Hepatic stellate cell (primary cell): ENCODE data around the gene GLI3.
"Not testable (repeated sequence)": the region's sequence is repeated elsewhere in the genome, so short reads cannot be mapped to it uniquely, and the experiment has no call there.

Source experiments
- DNase-seq: peaks from one replicate; pipeline ENCODE4 v3.0.0; 2011; ENCODE audit warnings: low spot score

GLI3 gene

DNA sequence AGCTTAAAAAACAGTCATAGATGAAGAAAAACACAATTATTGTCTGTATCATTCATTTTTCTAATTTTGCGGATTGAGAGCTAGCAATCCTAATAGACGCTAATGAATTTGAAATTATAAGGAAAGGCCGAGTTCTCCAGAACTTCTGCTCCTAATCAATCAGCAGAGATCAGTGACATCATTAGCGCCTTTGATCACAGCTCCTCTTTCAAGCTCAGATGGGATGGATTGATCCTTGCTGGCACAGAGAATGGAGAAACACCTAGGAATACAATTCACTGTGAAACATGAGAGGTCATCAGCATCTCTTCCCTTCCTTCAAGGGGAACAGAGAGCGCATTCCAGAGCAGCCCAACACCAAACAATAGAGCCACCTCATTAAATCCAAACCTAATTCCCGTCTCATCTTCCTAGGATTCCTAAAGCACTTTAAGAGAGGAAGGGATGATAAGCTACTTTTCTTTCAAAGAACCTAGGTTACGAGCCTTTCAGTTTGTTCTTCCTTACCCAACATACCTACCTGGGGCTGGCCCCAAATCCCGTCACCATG lies 24.4 kb downstream of the GLI3 start:
- DNase-seq = no peak

DNA sequence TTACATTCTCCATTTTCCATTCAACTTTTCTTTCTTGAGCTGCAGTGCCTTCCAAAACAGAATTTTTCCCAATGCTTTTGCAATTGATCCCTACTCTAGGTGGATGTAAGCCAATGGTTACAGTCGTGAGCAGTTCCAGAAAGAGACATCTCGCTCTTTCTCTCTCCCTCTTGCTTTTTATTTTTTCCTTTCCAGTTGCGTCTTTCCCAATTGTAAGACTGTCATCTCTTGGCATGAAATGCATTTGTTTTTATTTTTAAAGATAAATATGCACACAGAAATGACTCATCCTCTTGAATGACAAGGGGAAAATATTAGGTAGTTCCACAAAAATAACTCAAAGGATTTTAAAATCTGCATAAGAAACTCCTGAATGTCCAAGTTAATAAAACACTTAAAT lies 25.1 kb downstream of the GLI3 start:
- DNase-seq = no peak

DNA sequence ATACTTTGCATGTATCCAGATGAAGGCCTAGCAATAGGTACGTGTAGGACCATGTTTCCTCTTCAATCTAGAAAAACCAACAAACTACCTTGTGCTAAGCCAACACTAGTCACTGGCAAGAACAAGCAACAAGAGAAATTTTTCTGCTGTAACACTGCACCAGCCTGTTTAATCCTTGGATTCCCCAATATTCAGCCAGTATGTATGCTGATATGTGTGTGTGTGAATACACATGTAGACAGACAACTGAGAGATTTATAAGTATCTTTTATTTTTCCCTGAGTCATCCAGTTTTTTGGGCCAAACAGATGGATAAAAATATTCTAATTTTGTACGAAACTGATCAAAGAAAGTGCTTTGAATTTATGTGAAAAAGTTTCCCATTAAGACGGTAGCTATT lies 26.2 kb downstream of the GLI3 start:
- DNase-seq = no peak

DNA sequence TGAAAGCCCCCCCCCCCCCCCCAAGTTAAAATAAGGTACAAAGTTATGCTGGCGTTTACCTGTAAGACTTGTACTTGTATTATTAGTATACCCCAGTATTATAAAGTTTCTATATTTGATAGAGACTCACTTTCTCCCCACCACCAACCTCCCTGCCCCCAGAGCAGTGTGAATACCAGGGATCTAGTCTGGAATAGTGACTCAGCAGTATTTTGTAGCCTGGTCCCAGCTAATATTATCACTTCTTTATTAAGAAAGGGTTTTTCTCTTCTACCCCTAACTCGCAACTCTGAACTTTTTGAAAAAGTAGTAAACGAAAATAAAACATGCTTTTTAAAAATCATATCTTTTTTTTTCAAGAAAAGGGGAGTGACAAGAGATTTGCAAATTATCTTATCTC lies 26.7 kb downstream of the GLI3 start:
- DNase-seq = no peak

DNA sequence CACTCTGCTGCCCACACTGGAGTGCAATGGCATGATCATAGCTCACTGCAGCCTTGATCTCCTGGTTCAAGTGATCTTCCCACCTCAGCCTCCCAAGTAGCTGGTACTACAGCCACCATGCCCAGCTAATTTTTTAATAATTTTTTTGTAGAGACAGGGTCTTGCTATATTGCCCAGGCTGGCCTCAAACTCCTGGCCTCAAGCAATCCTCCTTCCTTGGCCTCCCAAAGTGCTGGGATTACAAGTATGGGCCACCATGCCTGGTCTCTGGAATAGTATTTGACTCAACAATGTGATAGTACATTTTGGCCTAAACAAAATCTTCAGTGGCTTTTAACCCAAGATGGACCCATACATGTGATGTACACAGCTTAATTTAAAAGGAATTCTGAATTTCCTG lies 27.9 kb downstream of the GLI3 start:
- DNase-seq = not testable (repeated sequence)

DNA sequence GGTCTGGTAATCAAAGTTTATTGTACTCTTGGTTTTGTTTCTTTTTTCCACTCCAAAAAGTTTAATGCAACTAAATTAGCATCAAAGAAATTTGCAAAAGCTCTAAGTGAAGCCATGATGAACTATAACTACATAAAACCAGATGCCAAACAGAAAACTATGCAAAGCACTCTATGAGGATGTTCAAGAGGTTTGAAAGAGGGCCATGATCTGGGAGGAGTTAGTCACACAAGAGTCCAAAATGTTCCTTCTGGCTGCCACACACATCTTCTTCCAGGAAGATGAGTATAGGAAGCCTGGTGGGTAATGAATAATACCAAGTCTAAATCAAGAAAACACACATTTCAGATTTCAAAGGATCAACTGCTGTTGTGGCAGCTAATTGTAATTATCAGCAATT lies 28.4 kb downstream of the GLI3 start:
- no peak for DNase-seq

DNA sequence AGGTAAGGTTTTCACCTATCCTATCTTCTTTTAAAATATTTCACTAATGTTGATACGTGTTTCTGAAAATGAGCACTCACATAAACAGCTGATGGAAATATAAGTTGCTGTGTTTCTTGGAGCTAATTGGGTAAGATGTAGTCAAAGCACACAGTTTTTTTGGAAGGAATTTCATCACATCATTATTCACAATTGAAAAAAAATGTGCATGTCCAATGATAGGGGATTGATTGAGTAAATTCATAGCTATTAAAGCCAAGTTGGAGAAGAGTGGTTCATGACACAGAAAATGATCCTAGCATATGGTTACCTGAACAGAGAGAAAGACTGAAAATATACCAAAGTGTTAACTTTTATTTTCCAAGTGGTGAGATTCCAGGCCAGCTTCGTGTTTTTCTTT lies 29.6 kb downstream of the GLI3 start:
- DNase-seq = no peak

DNA sequence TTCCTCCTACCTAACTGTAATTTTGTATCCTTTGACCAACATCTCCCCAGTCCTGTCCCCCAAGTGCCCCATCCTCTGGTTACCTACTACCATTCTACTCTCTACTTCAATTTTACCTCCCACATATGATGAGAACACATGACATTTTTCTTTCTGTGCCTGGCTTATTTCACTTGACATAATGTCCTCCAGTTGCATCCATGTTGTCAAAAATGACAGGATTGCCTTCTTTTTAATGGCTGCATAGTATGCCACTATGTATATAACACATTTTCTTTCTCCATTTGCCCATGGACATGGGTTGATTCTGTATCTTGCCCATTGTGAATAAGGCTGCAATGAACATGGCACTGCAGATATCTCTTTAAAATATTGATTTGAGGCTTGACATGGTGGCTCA lies 33.7 kb downstream of the GLI3 start:
- DNase-seq = no peak

DNA sequence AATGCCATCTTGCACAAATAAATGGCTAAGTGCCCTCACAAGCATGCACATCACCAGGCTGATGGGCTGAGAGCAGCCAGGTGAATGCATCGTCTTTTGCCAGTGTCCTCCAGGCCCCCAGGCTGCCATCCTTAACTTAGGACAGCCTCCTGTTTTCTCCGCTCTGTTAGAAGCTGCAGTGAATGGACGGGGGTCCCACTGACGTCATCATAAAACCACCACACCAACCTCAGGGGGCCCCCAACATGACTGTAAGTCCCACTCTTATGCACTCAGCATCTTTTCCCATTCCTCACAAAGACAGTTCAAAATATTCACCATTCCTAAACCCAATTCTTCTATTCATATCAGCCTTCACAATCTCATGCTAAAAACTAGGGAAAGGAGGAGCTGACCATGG lies 34.4 kb downstream of the GLI3 start:
- DNase-seq = no peak

DNA sequence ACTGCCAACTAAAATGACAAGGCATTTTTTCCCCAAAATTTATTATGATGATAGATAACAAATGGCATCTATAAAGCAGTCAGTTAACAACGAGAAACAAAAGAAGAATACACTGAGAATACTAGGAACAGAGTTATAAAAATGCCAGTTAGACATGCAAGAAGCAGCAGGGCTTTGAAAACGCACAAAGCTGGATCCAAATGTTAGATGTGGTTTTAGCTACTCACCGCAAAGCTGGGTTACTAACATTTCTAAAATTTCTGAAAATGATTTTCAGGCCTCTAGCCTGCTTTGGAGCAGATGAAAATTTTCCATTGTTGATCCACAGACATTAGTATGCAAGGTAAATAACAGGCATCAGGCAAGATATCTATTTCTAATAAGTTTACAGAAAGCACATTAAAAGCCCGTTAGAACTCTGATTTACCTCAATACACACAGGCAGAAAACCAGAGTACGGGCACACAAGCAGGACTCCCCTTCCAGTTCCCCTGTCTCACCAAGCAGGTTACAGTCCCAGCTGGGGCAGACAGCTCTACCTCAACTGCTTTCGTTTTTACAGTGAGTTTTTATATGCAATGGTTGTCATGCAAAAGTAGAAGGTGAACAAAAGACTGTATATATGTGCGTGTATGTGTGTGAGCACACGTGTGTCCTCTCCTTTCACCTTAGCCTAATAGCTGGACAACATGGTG lies 37.9 kb downstream of the GLI3 start:
- no peak for DNase-seq

DNA sequence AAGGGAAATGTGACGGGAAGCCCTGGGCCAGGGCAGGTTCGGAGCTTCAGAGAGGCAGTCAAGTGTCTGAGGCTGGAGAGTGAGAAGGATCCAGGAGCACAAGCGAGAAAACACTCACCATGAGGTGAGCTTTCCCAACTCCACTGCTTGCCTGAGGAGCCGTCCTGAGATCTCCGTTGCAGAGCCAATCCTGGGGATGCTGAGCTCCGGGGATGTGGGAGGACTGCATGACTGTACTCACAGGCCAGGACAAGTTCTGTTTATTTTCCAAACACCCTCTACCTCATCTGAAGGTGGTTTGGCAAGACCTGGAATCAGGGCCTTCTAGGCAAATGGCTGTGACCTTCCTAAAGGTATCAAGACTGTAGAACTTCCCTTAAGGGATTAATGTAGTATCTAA lies 38.7 kb downstream of the GLI3 start:
- no peak for DNase-seq

DNA sequence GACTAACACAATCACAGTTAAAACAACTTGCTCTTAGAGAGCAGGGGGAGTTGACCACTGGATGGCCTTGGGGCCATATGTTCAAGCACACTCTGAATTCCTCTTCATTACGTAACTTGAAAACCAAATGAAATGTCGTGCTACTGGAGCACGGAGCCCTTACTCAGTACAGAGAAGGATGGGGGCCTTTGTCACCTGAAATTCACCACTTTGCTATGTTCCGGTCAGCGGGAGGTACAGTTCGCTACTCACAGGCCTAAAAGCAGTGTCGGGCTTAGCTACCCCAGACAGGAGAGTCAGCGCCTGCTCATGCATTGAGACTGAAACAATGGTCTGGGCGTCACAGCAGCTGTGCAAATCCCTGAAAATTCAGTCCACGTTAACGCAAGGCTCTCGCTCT lies 39.6 kb downstream of the GLI3 start:
- no peak for DNase-seq

DNA sequence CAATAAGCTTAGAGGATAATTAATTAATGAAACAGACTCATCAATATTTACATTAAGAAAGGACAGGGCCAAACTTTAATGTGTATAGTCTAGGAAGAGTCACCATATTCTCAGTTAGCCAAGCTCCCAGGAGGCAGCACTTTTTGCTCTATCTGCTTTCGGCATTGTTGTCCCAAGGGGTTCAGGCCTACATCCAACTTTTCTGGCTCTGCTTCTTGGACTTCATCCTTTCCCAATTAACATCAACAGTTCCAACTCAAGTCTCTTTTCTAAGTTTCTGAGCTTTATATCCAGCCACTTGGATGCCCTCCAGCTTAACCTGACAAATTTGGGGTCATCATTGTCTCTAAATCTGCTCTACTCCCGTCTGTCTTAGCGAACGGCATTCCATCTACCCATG lies 42.8 kb downstream of the GLI3 start:
- no peak for DNase-seq

DNA sequence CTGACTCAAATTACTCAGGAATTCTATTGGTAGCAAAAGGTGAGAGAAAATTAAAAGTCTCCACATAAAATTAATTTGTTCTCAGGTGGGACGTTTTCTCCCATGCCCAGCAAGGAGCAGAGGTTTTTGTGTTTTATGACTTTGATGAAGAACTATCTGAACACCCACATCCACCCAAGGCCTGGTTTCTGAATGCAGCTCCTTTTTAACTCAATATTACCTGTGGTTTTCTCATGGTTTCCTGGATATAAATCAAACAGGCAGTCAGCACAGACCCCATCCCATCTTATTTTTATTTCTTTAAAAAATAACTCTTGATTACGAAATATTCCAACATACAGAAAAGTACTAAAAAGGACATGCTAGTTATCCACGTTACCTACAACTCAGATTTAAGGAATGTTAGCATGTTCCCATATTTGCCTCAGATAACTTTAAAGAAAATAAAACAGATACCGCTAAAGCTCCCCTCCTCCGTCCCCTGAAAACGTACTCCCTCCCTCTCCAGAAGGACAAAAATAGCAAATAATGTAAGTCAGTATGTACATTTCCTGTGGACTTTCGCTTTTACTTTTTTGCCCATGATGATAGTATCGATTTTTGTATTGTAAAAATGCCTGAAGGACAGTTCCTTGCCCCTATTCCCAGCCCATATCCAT lies 43.4 kb downstream of the GLI3 start:
- peak; percentile 19 for DNase-seq

DNA sequence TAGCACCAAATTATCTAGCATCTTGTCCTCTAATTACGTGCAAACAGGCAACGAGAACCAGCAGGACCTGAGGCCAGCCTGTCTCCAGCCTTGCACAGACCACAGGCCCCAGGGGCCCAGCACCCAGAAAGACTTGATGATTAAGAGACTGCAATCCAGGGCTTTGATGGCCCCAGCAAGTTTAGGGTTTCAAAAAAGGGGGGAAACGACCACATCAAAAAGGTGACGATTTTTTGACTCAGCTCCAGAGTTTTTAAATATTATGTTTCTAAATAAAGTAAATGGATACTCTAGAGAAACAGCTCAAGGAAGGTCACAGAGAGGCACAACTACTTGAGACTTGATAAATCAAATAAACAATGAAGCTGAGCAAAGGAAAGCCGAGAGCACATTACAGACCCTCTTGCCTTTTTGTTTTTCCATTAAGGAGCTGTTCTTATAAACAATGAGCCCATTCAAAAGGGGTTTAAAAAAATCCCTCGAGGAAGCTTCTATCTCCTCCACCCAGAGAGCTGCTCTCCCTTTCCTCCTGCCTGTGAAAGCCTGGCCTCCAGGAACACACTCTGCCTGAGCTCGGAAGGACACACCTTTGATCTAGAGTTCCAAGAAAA lies 44.1 kb downstream of the GLI3 start:
- DNase-seq = no peak

DNA sequence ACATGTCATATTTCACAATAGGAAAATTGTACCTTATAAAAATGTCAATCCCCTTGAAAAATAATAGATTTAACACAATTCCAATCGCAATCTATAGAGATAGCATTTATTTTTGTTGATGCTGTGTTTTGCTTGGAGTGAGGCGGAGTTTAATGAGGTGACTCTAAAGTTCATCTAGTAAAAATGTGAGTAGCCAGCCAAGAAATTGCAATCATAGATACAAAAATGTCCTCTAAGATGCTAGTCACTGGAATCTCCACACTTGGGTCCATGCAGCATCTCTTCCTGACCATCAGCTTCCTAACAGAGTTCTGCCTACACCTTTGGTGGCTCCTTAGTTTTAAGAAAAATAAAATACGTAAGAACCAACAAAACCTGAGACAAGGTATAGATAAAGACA lies 44.9 kb downstream of the GLI3 start:
- no peak for DNase-seq

DNA sequence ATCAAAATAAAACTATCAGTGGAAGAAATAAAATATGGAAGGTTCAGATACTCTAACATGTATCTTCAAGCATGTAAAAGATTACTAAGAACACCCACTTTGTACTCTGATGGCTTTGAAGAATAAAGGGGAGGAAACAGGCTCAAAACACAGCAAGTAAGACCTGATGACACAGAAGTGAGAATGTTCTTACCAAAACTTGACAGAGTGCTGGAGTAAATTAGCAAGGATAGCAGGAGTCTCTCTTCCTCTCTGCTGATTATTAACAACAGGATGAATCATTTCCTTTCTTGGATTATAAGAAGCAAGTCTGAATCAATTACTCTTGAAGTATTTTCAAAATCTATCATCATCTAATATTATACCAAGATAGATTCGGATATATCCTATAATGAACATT lies 47.5 kb downstream of the GLI3 start:
- DNase-seq = no peak

DNA sequence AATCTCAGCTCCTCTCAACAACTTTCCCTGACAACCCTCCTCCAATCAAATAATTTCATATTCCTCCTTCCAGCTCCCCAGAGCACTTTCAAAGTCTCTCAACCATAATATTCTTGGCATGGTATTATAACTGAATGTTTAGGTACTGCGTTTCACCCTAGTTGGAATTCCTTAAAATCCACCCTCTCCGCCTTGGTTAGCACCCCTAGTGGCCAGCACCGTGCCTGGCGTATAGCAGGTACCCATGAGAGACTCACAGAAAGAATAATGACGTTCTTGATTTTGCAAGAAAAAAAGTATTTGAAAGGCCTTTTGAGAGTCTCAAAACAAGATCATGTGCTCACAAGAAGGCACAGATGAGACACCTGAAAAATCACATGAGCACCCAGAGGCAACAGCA lies 50.9 kb downstream of the GLI3 start:
- no peak for DNase-seq

DNA sequence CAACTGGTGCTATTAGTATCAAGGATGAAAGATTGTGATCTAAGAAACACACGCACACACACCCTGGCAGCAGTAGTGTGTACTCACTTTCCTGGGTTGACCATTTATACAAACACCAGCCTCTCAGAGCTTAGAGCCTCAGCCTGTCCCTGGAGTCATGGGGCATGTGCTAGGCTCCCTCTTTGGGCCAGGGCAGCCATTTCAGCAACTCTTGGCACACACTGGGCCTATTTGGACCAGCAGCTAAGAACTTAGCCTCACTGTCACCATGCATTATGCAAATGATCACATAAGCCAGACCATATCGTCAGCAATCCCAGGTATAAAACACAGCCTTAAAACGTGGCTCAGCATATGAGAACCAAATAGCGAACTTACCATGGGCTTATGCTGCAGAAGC lies 51.3 kb downstream of the GLI3 start:
- no peak for DNase-seq

DNA sequence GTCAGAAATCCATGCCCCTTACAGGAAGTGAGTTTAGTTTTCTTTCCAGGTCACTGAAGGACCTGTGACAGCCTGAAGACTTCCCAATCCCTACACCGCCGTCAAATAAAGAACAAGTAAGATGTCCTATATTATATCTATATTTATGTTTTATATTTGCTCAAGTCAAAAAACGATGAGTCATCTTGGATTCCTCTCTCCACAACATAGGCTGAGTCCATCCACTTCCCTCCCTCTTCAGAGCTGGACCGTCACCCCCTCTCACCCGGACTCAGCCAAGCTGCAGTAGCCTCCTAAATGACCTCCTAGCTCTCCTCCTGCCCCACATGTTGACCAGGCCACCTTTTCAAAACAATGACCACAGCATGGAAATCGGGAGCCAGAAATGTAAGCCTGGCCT lies 53.5 kb downstream of the GLI3 start:
- DNase-seq = peak; percentile 30

DNA sequence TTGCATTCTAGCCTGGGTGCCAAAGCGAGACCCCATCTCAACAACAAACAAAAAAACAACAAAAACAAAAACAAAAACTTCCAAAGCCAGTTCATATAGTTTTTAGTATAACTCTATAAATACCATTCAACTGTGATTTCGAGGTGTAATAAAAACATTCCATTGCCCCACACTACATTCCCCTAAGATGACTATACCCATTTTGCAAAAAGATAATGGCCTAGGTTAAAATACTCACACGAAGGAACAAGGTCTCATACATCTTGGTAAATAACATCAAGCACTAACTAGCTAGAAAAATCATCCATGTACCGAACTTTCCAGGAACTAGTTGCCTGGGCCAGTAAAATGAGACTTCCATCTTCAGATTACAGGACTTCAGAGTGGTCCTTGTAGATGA lies 55.4 kb downstream of the GLI3 start:
- DNase-seq = no peak

DNA sequence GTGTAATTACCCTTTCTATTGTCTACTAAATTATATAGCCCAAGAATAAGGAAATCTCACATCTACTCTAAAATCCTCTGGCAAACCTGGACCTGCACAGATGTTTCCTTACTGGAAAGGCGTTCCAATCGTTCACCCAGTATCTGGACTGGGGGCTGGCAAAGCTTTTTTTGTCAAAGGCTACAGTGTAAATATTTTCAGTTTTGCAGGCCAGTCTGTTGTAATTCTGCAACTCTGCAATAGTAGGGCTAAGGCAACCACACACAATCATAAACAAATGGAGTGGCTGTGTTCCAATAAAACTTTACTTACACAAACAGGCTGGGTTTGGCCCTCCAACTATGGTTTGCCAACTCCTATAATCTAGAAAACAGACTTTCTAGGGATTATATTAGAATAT lies 56.2 kb downstream of the GLI3 start:
- no peak for DNase-seq

DNA sequence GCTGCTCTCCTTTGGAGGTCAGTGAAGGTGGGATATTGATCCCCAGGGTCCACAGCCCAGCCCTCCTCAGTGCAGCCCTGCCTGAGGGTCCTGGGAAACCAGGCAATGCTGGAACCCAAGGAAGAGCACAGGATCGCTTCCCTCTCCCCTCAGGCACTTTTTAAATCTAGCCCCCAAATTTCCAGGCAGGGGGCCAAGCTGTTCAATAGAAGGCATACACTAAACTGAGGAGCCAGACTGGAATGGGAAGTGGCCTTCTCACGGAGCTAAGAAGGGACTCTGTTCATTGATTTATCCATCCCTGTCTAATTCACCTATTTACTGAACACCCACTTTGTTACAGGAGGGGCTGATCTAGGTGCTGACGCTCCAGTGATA lies 60.3 kb downstream of the GLI3 start:
- no peak for DNase-seq
